Urinary bladder (tissue), 4 donors: ENCODE results near the gene XPO1. TPM values are rescaled to one million over a fixed set of nuclear protein-coding genes. Genes with fewer than 3 reads are reported as not detected.
A peak's percentile ranks its signal among the peaks of the same experiment; 100 is the strongest.
"Not testable (repeated sequence)": the region's sequence is repeated elsewhere in the genome, so short reads cannot be mapped to it uniquely, and the experiment has no call there.

Source experiments
- DNase-seq: peaks from one replicate; pipeline ENCODE4 v3.0.0-alpha.2; 2015; ENCODE audit errors: extremely low spot score
- H3K27ac ChIP-seq: one replicate; pipeline ENCODE4 v1.5.1; 2013; ENCODE audit warnings: low read depth, mild to moderate bottlenecking, moderate library complexity
- H3K36me3 ChIP-seq: one replicate; pipeline ENCODE4 v1.6.1; 2013; ENCODE audit warnings: mild to moderate bottlenecking, moderate library complexity; ENCODE audit not compliant: insufficient read depth
- H3K4me1 ChIP-seq: one replicate; pipeline ENCODE4 v1.6.1; 2013; ENCODE audit warnings: mild to moderate bottlenecking, moderate library complexity; ENCODE audit not compliant: insufficient read depth
- H3K4me3 ChIP-seq: one replicate; pipeline ENCODE4 v1.5.1; 2013; ENCODE audit warnings: low read depth, low read length
- WGBS: extraction: QIAGEN DNeasy Blood & Tissue Kit; methylation state at CpG from one replicate; pipeline ENCODE4 v1.1.7; 2013; 5-methylcytosine and 5-hydroxymethylcytosine counted together
- polyA plus RNA-seq: library from polyadenylated mRNA; stranded (reverse); fragments of 200-250 nt; gene quantifications from one replicate; pipeline ENCODE4 v1.2.3, GENCODE V29; 2013
- total RNA-seq: library from RNA; depleted of rRNA; stranded (reverse); fragments of >200 nt; gene quantifications from one replicate; pipeline ENCODE4 v1.2.3, GENCODE V29; 2014
- donor health status: healthy with polysubstance abuse.
- donor health status: healthy.

XPO1 gene, protein sequence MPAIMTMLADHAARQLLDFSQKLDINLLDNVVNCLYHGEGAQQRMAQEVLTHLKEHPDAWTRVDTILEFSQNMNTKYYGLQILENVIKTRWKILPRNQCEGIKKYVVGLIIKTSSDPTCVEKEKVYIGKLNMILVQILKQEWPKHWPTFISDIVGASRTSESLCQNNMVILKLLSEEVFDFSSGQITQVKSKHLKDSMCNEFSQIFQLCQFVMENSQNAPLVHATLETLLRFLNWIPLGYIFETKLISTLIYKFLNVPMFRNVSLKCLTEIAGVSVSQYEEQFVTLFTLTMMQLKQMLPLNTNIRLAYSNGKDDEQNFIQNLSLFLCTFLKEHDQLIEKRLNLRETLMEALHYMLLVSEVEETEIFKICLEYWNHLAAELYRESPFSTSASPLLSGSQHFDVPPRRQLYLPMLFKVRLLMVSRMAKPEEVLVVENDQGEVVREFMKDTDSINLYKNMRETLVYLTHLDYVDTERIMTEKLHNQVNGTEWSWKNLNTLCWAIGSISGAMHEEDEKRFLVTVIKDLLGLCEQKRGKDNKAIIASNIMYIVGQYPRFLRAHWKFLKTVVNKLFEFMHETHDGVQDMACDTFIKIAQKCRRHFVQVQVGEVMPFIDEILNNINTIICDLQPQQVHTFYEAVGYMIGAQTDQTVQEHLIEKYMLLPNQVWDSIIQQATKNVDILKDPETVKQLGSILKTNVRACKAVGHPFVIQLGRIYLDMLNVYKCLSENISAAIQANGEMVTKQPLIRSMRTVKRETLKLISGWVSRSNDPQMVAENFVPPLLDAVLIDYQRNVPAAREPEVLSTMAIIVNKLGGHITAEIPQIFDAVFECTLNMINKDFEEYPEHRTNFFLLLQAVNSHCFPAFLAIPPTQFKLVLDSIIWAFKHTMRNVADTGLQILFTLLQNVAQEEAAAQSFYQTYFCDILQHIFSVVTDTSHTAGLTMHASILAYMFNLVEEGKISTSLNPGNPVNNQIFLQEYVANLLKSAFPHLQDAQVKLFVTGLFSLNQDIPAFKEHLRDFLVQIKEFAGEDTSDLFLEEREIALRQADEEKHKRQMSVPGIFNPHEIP (N-terminal part only)
- total RNA-seq: 550 TPM
- polyA plus RNA-seq: 67.0 TPM

DNA sequence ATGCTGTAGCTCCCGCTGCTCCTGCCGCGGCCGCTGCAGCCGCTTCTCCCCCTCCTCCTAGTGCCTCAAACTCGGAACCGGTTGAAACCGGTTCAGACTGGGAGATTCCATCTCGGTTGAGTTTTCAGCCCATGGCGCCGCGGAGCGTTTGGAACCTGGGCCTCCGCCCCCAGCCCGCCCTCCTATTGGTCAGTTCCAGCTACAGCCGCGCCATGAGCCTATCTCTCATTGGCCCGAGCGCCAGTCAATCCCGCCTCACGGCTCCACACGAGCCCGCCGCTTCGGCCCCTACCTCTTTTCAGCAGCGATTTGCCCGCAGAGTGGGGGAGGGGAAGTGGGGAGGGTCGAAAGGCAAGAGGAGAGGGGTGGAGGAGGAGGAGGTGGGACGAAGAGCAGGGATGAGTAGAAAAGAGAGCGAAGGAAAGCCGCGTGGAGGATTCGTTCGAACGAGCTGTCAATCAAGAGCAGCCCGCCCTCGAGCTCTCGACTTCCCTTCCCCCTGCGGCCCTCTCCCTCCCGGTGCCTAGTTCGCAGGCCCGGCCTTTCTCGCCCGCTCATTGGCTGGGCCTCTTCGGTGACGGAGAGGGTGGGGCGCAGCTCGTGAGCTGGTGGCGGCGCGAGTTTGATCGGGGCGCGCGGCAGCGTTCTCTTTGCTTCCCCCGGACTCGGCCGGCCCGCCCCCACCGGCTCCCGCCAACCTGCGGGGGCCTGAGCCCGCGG, at the start of gene XPO1:
Gene XPO1 (minus strand): TSS at position 157 of the 720 bp plus-strand sequence. CDS start 4,459 bp downstream, outside the sequence.
- H3K27ac ChIP-seq: peak within 1 kb of the TSS; percentile 98
- peak within 1 kb of the TSS; percentile 94 for H3K4me3 ChIP-seq
- DNase-seq: peak; percentile 99
- H3K36me3 ChIP-seq: no peaks in the 10 kb centered on the region
- under 1% methylated on average over 65 of the region's 65 CpGs for WGBS
- no peaks in the 10 kb centered on the region for H3K4me1 ChIP-seq

- not testable (repeated sequence) for H3K27ac ChIP-seq, H3K4me3 ChIP-seq, H3K36me3 ChIP-seq, DNase-seq, H3K4me1 ChIP-seq
- 91% methylated on average over 5 of the region's 5 CpGs for WGBS
Measured at GRCh38 chr2:61586928-61587327, 48.8 kb upstream of the XPO1 start.

- no peak overlapping the region for H3K27ac ChIP-seq
- 43% methylated on average over 3 of the region's 3 CpGs for WGBS
Measured at GRCh38 chr2:61585383-61585782, 47.2 kb upstream of the XPO1 start.

GRCh38 chr2:61584368-61584767, 46.2 kb upstream of the XPO1 start:
- H3K36me3 ChIP-seq, H3K27ac ChIP-seq, H3K4me1 ChIP-seq, H3K4me3 ChIP-seq, DNase-seq: not testable (repeated sequence)
- WGBS: 97% methylated on average over 9 of the region's 9 CpGs

More at GRCh38 chr2:61585383-61585782, 47.2 kb upstream of the XPO1 start:
- Histone ChIP-seq H3K4me1 (no peaks in the 10 kb centered on the region), H3K36me3 (no peaks in the 10 kb centered on the region), H3K4me3 (no peak overlapping the region)
- DNase-seq: no peak

DNA sequence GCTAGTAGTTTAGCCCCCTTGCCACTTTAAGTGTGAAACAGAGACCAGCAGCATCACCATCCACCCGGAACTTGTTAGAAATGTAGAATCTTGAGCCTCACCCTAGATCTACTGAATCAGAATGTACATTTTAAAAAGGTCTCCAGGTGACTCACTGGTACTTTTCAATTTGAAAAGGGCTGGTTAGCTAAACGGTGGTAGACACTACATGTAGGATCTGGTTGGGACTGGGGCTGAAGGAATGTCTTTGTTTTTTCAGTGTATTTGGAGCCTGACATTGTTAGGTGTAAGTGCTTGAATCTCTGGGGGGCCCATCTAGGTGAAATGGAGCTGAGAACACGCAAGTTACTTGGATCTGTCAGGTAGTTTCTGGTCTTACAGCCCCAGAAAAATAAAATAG, 44.0 kb upstream of the XPO1 start:
- Histone ChIP-seq H3K4me3 (no peak overlapping the region), H3K36me3 (no peaks in the 10 kb centered on the region), H3K4me1 (no peaks in the 10 kb centered on the region), H3K27ac (no peak overlapping the region)
- WGBS: 61% methylated on average over 3 of the region's 3 CpGs
- no peak for DNase-seq

DNA sequence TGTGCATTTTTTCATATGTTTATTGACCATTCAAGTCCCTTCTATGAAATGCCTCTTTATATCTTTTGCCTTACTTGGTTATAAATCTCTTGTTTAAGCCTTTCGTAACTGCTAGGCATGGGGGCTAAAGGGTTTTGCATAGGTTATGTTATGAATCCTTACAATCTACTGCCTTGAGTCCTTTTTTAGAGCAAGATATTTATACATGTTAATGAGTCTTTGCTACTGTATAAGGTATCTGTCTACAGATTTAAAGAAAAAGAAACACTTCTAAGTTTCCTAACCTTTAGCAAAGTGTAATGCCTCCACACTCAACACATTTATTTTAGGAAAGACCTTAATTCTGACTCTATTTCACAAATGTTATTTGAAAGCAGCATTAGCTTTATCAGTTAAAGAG, 43.6 kb upstream of the XPO1 start:
- WGBS: 90% methylated on average over 1 of the region's 1 CpG
- H3K36me3 ChIP-seq: no peaks in the 10 kb centered on the region

DNA sequence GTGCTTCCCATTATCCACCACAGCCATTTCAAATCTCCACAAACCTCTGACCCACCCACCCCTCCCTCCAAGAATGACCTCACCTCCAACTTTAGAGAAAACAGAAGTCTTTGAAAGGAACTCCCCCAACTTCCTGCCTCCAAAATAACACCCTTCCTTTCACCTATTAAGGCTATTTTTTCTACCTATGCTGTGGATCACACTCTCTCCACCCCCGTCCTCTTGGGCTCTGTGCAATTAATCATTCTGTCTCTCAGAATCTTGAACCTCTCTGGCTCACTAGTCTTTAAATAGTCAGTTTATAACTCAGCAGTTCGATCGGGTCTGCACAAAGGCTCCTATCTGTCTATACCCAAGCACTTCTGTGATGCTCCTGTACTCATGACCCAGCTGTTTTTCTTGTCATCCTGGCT, 37.3 kb upstream of the XPO1 start:
- H3K27ac ChIP-seq: no peak overlapping the region
- no peaks in the 10 kb centered on the region for H3K4me1 ChIP-seq
- no peak for DNase-seq
- no peaks in the 10 kb centered on the region for H3K36me3 ChIP-seq
- 23% methylated on average over 3 of the region's 3 CpGs for WGBS
- H3K4me3 ChIP-seq: no peak overlapping the region

More for the DNA sequence above, 43.6 kb upstream of the XPO1 start:
- Histone ChIP-seq H3K27ac (no peak overlapping the region), H3K4me3 (no peak overlapping the region), H3K4me1 (no peaks in the 10 kb centered on the region)
- no peak for DNase-seq

DNA sequence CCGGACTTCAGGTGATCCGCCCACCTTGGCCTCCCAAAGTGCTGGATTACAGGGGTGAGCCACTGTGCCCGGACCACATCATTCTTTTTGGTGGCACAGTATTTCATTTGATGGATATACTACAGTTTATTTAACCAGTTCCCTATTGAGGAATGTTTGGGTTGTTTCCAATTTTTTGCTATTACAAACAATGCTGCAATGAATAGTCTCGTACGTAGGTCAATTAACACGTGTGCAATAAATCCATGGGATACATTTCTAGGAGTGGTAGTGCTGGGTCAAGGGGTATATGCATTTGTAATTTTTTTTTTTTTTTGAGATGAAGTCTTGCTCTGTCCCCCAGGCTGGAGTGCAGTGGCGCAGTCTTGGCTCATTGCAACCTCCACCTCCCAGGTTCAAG, 28.4 kb upstream of the XPO1 start:
- H3K4me1 ChIP-seq: no peaks in the 10 kb centered on the region
- WGBS: 82% methylated on average over 7 of the region's 7 CpGs
- DNase-seq: no peak
- H3K4me3 ChIP-seq: no peak overlapping the region
- no peak overlapping the region for H3K27ac ChIP-seq
- H3K36me3 ChIP-seq: no peaks in the 10 kb centered on the region

GRCh38 chr2:61562615-61563014, 24.5 kb upstream of the XPO1 start:
- WGBS: 91% methylated on average over 2 of the region's 2 CpGs
- peaks cover 1% of the 10 kb centered on the region for H3K36me3 ChIP-seq
- H3K27ac ChIP-seq: no peak overlapping the region
- no peaks in the 10 kb centered on the region for H3K4me1 ChIP-seq
- H3K4me3 ChIP-seq: no peak overlapping the region
- DNase-seq: no peak

GRCh38 chr2:61558160-61558559, 20.0 kb upstream of the XPO1 start:
- DNase-seq: no peak
- whole genome bisulfite sequencing: 81% methylated on average over 5 of the region's 5 CpGs
- no peak overlapping the region for H3K4me3 ChIP-seq
- peaks cover 1% of the 10 kb centered on the region for H3K36me3 ChIP-seq
- H3K27ac ChIP-seq: no peak overlapping the region
- H3K4me1 ChIP-seq: no peaks in the 10 kb centered on the region

GRCh38 chr2:61557381-61557780, 19.2 kb upstream of the XPO1 start:
- Histone ChIP-seq H3K36me3 (peaks cover 1% of the 10 kb centered on the region), H3K27ac (no peak overlapping the region), H3K4me3 (no peak overlapping the region), H3K4me1 (no peaks in the 10 kb centered on the region)
- WGBS: 78% methylated on average over 6 of the region's 6 CpGs
- DNase-seq: no peak

DNA sequence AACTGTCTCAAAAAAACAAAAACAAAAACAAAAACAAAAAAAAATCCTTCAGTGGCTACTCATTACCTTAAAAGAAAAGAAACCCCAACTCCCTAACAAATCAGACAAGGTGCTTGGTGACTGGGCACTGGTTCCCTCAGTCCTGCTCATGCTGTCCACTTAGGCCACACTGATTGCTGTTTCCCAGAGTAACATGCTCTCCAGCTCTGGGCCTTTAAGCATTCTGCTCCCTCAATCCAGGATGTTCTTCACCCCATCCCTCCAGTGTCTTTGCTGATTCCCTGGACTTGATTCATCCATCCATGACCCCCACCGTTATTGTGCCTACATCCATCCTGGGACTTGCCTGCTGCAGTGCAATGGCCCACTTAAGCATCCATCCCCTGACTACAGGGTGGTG, 16.4 kb upstream of the XPO1 start:
- no peak overlapping the region for H3K27ac ChIP-seq
- DNase-seq: no peak
- 83% methylated on average over 1 of the region's 1 CpG for WGBS
- H3K36me3 ChIP-seq: peaks cover 1% of the 10 kb centered on the region
- no peak overlapping the region for H3K4me3 ChIP-seq
- H3K4me1 ChIP-seq: no peaks in the 10 kb centered on the region
